Measurements from ENCODE around the gene CAPN14.

CAPN14 gene

DNA sequence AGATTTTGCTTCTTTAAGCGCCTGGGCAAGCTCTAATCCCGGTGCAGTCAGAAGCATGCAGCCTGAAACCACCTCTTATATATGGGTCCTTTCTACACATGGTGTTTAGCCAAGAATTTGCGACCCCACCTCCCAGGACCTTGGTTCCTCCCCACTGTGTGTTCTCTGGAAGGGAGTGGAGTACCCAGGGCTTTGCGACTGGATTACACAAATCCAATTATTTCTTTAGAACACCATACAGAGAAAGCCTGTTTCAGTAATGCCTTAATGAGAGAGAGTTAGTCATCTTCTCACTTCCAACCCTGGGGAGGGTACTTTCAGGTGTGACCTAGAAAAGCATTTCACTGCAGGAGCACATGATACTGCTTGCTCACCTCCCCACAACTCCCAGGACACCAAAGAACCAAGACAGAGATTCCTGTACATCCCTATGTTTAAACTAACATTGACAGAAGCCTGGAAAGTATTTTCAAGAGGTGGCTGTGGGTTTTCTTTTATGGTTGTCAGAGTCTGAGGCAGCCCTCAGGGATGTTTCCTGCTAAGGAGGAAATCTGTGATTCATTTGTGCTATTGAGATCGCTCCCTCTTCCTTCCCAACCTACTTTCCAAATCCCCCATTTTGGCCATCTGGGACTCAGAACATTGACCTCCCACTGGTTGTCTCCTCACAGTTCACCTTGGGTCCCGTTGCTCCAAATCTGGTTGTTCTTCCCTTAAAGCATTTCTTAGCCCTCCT is at the start of gene CAPN14:
Gene CAPN14, minus strand, starts transcription at position 51 of the 736 bp plus-strand sequence. CDS start 12,068 bp downstream, outside the sequence.
- FAIRE-seq, result no peak

- no peak for FAIRE-seq
Measured at GRCh38 chr2:31266804-31267203, 49.5 kb upstream of the CAPN14 start.

DNA sequence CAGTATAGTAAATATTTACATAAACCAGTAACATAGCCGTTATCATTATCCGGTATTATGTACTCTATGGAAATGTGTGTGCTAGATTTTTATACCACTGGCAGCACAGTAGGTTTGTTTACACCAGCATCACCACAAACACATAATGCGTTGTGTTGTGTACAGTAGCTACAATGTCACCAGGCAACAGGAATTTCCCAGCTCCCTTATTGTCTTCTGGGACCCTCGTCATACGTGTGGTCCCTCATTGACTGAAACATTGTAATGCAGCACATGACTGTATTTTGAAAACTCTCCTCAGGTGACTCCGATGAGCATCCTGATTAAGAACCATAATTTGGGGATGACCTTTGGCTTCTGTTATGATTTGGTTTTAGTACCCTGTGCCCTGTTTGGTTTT is 47.9 kb upstream of the CAPN14 start:
- no peak for FAIRE-seq

- no peak for FAIRE-seq
Measured at GRCh38 chr2:31263636-31264190, 46.4 kb upstream of the CAPN14 start.

DNA sequence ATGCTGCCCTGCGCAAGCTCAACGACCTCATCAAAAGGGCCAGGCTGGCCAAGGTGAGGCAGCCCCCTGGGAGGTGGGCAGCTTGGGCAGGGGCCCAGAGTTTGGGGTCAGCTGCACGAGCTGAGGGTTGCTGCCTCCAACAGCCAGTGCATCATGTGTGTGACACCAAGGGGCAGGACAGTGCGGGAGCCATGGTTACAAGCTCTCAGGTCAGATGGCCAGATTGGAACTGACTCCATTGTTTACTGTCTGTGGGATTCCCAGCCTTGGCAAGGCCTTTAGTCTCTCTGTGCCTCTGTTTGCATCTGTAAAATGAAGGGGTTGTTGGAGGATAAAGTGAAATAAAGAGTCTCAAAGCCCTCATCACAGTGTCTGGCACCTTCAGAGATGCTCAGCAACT is 43.6 kb upstream of the CAPN14 start:
- no peak for FAIRE-seq

DNA sequence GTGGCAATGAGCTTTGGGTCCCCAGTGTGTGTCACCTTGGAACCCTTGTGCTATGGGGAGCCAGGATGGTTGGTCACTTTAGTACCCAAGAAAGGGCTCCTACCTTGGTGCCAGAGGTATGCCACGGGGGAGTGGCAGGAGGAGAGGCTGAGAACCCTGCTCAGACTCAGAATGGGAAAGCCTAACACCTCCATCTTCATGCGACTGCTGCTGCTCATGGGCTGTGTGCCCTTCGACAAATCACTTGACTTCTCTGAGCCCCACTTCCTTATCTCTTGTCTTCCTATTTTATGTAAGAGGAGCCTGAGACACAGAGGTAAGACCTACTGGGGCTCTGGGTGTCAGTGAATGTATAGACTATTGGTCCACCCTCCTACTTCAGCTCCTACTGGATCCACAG is 41.8 kb upstream of the CAPN14 start:
- FAIRE-seq, result no peak

DNA sequence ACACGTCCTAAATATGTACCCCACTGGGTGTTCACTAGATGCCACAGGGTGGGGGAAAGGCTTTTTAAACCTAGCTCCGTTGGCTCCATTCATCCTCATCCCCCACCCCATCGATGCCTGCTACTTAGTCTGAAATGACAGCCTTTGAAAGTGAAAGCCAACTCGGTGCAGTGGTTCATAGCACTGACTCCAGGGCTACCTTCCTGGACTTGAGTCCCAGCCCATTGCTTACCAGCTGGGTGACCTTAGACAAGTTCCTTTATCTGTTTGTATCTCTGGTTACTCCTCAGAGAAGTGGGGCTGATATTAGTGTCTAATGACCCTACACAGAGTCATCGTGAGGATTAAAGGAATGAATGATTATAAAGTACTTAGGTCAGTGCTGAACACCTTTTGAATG is 41.0 kb upstream of the CAPN14 start:
- no peak for FAIRE-seq

DNA sequence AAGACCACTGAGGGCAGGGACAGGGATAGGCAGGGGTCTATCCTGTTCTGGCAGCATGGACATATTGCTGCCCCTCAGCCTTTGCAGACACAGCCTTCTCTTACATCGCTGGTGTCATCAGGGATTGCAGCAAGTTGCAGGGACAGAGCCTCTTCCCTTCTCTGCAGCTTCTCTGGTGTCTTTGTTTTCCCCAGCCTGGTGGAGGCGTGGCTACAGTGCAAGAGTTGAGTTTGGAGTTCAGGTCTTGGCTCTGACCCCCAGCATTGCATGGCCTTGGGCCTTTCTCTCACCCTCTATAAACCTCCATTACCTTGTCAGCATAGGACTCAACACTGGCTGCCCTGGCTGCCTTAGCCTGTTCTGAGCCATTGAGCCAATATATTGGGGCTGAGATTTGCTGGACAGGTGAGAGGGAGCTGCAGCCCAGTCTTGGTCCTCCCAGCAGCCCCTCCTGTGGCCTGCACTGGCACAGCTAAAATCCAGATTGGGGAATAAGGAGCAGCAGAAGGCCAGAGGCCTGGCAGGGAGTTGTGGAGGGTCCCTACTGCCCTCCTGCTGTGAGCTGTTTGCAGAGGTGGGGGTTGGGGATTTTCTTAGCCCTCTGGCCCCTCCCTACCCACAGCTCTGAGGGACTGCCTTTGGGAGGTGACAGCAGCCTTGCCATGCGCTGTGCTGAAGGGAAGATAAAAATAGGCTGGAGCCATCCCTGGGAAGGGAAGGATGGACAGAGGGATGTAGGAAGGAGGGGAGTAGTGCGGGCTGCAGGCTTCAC is 39.5 kb upstream of the CAPN14 start:
- no peak for FAIRE-seq

- FAIRE-seq, result no peak
Measured at GRCh38 chr2:31255911-31256571, 38.7 kb upstream of the CAPN14 start.

- FAIRE-seq, result no peak
Measured at GRCh38 chr2:31254237-31255203, 37.2 kb upstream of the CAPN14 start.

- no peak for FAIRE-seq
Measured at GRCh38 chr2:31253356-31254131, 36.2 kb upstream of the CAPN14 start.

DNA sequence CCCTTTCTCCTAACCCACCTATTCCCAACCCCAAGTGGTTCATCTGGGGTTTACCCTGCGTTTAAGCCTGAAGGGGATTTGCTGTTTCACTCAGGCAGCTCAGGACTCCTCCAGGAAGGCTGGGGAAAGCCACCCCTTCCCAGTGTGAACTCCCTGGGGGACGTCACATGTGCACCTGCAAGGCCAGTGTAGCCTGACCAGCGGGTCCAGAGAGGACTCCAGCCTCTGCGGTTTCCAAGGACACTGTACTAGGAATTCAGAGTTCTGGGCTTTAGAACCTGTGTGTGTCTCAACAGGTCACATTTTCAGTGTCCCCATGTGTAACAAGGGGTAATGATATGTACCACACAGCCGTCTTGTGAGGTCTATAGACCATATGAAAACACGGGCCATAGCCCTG is 34.5 kb upstream of the CAPN14 start:
- no peak for FAIRE-seq

GRCh38 chr2:31251018-31251417 is 33.7 kb upstream of the CAPN14 start:
- no peak for FAIRE-seq

DNA sequence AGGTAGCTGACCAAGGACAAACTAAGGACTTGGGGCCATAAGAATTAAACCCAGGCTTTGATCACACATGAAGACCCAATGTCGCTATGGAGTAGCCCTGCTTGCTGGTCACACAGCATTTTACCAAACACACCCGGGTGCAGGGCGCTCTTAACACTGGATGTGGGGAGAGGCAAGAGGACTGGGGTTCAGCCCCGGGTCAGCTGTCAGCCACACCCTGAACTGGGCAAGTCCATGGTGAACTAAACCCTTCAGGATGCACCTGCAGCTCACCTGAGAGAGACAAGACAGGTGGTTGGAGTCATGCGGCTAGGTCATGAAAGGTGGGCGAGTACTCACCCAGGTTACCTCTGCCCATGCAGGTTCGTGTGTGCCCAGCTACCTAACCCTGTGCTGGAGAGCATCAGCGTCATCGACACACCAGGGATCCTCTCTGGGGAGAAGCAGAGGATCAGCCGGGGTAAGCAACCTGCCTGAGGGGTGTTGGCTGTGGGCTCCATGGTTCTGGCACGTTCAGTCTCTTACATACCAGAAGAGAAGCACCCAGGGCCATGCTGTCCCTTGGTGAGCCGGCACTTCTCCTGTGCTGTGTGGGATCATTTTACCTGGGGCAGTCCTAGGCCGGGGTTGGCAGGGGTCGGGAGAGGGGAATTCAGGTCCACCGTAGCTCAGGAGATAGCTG is 31.8 kb upstream of the CAPN14 start:
- FAIRE-seq, result no peak

GRCh38 chr2:31248139-31248538 is 30.8 kb upstream of the CAPN14 start:
- FAIRE-seq, result no peak

GRCh38 chr2:31247711-31248110 is 30.4 kb upstream of the CAPN14 start:
- no peak for FAIRE-seq

DNA sequence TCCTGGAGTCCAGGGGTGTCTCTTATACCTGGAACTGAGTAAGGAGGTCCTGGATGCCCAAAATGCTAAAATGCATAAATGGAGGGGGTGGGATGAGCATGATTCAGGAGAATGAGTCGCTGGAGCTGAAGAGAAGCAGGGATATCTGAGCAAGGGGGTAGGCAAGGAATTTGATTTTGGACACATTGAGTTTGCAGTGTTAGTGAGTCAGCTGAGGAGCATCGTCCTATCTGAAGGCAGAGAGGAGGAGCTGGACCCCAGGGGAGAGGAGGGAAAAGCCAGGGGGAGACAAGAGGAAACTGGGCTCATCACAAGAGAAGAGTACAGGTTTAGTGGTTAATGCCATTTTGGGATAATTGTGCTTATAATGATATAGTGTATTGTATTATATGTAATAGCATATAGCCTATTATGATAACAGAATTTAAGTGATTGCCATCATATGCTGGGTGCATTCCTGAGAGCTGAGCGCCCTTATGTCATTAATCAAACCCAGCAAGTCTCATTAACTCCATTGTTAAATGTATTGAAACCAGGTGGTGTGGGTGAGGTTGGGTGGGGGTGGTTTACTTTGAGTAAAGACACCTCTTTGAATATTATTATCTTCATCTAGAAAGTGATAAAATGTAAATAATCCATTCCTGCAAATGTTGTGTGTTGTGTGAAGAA is 29.0 kb upstream of the CAPN14 start:
- FAIRE-seq, result no peak

- no peak for FAIRE-seq
Measured at GRCh38 chr2:31244101-31244500, 26.8 kb upstream of the CAPN14 start.

DNA sequence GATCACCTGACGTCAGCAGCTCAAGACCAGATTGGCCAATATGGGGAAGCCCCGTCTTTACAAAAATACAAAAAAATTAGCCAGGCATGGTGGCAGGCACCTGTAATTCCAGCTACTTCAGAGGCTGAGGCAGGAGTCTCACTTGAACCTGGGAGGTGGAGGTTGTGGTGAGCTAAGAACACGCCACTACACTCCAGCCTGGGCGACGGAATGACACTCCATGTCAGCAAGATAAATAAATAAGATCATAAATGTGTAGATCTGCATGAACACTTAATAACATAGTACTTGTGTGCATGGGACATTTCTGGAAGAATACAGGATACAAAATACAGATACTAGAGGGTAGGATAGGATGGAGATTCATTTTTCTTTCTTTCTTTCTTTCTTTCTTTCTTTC is 25.7 kb upstream of the CAPN14 start:
- FAIRE-seq, result no peak

GRCh38 chr2:31241625-31242270 is 24.4 kb upstream of the CAPN14 start:
- no peak for FAIRE-seq
